H4 (cell line): ENCODE data around the gene NFKB1. TPM values are rescaled to one million over a fixed set of nuclear protein-coding genes. Genes with fewer than 3 reads are reported as not detected.
A peak's percentile ranks its signal among the peaks of the same experiment; 100 is the strongest.
"Not testable (repeated sequence)": the region's sequence is repeated elsewhere in the genome, so short reads cannot be mapped to it uniquely, and the experiment has no call there.

Experiments used
- DNase-seq: peaks from one replicate; pipeline ENCODE4 v3.0.0-alpha.2; 2015; ENCODE audit warnings: low spot score
- total RNA-seq: library from RNA; depleted of rRNA; stranded (reverse); fragments of >200 nt; shearing (Covaris generic); gene quantifications from 2 replicates; pipeline ENCODE4 v1.2.3, GENCODE V29; 2014; rRNA removed

NFKB1 gene, protein sequence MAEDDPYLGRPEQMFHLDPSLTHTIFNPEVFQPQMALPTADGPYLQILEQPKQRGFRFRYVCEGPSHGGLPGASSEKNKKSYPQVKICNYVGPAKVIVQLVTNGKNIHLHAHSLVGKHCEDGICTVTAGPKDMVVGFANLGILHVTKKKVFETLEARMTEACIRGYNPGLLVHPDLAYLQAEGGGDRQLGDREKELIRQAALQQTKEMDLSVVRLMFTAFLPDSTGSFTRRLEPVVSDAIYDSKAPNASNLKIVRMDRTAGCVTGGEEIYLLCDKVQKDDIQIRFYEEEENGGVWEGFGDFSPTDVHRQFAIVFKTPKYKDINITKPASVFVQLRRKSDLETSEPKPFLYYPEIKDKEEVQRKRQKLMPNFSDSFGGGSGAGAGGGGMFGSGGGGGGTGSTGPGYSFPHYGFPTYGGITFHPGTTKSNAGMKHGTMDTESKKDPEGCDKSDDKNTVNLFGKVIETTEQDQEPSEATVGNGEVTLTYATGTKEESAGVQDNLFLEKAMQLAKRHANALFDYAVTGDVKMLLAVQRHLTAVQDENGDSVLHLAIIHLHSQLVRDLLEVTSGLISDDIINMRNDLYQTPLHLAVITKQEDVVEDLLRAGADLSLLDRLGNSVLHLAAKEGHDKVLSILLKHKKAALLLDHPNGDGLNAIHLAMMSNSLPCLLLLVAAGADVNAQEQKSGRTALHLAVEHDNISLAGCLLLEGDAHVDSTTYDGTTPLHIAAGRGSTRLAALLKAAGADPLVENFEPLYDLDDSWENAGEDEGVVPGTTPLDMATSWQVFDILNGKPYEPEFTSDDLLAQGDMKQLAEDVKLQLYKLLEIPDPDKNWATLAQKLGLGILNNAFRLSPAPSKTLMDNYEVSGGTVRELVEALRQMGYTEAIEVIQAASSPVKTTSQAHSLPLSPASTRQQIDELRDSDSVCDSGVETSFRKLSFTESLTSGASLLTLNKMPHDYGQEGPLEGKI
- total RNA-seq = 14.5 and 16.4 TPM in 2 replicates

- DNase-seq = peak; percentile 57
Observed at GRCh38 chr4:102500696-102501446, at the start of gene NFKB1. TSS of gene NFKB1 (plus strand) at chr4:102501359. CDS start at chr4:102525519, 24,160 bp downstream.

GRCh38 chr4:102452854-102453253 lies 48.3 kb upstream of the NFKB1 start:
- DNase-seq = no peak

DNA sequence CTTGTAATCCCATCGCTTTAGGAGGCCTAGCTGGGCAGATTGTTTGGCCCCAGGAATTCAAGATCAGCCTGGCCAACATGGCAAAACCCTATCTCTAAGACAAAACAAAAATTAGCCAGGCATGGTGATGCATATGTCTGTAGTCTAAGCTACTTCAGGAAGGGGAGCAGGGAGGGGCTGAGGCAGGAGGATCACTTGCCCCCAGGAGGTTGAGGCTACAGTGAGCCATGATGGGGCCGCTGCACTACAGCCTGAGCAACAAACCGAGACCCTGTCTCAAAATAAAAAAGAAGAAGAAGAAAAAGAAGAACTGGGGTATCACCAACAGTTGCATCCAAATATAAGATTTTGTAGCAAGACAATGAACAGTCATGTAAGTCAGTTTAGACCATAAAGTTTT lies 47.3 kb upstream of the NFKB1 start:
- DNase-seq = no peak

- no peak for DNase-seq
Observed at GRCh38 chr4:102454268-102454667, 46.9 kb upstream of the NFKB1 start.

GRCh38 chr4:102454981-102455685 lies 46.0 kb upstream of the NFKB1 start:
- DNase-seq = no peak

- no peak for DNase-seq
Observed at GRCh38 chr4:102455750-102456149, 45.4 kb upstream of the NFKB1 start.

- no peak for DNase-seq
Observed at GRCh38 chr4:102466298-102466697, 34.9 kb upstream of the NFKB1 start.

GRCh38 chr4:102469806-102470205 lies 31.4 kb upstream of the NFKB1 start:
- DNase-seq = no peak

DNA sequence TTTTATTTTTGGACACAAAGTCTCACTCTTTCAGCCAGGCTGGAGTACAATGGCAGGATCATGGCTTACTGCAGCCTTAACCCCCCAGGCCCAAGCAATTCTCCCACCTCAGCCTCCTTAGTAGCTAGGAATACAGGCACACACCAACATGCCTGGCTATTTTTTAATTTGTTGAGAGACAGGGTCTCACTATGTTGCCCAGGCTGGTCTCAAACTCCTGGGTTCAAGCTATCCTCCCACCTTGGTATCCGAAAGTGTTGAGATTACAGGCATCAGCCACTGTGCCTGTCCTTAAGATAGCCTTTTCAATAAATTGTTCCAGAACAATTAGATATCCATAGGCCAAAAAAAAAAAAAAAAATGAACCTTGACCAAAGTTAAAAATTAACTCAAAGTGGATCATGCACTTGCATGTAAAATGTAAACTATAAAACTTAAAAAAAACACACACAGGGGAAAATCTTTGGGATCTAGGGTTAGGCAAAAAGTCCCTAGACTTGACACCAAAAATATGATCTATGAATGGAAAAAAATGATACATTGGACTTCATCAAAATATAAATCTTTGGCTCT lies 28.6 kb upstream of the NFKB1 start:
- no peak for DNase-seq

- no peak for DNase-seq
Observed at GRCh38 chr4:102473476-102473875, 27.7 kb upstream of the NFKB1 start.

DNA sequence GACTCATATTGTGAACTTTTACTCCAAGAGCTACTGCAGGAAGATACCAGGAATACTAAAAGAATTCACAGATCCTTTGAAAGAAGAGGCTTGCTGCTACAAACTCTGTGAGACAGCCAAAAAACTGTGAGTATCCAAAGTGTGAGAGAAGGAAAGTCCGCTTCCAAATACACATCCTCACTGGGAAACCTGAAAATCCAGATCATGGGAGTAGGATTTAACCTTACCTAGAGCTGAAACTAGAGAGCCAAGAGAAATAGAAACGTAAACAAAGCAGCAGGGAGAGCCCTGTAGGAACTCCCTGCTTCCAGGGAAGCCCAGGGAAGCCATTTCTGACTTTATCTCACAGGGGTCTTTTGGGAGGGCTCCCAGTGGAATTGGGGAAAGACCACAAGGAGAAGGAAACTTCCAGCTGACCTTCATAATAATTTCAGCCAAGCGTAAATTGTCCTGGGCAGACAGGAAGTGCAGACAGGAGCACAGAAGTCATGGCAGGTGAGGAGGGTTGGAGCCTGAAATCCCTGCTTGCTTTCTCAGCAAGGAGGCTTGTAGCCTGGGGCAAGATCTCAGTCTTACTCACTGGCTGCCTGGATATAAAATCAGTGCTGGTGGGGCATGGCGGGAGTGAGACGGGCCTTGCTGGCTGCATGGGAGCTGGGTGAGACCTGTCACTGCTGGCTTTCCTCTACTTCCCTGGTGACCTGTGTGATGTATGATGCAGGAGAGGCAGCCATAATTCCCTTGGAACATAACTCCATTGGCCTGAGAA lies 26.2 kb upstream of the NFKB1 start:
- no peak for DNase-seq

DNA sequence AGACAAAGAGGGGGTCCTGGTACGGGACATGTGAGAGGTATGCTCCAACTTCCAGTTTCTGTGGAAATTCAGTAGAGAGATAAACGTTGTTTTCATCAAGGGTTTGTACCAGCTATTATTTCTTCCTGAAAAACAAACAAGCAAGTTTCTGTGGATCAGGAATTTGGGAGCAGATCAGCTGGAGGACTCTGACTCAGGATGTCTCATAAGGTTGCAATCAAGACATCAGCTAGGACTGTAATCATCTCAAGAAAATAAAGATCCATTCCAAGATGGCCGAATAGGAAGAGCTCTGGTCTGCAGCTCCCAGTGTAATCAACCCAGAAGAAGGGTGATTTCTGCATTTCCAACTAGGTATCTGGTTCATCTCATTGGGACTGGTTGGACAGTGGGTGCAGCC lies 23.5 kb upstream of the NFKB1 start:
- DNase-seq = no peak

- no peak for DNase-seq
Observed at GRCh38 chr4:102478186-102478585, 23.0 kb upstream of the NFKB1 start.

- not testable (repeated sequence) for DNase-seq
Observed at GRCh38 chr4:102479832-102480231, 21.3 kb upstream of the NFKB1 start.

DNA sequence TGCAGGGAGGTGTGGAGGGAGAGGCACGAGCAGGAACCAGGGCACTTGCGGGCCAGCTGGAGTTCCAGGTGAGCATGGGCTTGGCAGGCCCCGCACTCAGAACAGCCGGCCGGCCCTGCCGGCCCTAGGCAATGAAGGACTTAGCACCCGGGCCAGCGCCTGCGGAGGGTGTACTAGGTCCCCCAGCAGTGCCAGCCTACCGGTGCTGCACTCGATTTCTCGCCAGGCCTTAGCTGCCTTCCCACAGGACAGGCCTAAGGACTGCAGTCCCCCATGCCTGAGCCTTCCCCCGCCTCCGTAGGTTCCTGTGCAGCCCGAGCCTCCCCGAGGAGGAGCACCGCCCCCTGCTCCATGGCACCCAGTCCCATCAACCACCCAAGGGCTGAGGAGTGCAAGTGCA lies 18.0 kb upstream of the NFKB1 start:
- no peak for DNase-seq

DNA sequence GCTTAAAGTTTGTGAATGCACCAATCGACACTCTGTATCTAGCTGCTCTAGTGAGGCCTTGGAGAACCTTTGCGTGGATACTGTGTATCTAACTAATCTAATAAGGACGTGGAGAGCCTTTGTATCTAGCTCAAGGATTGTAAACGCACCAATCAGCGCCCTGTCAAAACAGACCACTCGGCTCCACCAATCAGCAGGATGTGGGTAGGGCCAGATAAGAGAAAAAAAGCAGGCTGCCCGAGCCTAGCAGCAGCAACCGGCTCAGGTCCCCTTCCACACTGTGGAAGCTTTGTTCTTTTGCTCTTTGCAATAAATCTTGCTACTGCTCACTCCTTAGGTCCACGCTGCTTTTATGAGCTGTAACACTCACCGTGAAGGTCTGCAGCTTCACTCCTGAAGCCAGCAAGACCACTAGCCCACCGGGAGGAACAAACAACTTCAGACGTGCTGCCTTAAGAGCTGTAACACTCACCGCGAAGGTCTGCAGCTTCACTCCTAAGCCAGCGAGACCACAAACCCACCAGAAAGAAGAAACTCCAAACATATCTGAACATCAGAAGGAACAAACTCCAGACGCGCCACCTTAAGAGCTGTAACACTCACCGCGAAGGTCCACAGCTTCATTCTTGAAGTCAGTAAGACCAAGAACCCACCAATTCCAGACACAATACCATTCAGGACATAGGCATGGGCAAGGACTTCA lies 17.0 kb upstream of the NFKB1 start:
- DNase-seq = not testable (repeated sequence)

DNA sequence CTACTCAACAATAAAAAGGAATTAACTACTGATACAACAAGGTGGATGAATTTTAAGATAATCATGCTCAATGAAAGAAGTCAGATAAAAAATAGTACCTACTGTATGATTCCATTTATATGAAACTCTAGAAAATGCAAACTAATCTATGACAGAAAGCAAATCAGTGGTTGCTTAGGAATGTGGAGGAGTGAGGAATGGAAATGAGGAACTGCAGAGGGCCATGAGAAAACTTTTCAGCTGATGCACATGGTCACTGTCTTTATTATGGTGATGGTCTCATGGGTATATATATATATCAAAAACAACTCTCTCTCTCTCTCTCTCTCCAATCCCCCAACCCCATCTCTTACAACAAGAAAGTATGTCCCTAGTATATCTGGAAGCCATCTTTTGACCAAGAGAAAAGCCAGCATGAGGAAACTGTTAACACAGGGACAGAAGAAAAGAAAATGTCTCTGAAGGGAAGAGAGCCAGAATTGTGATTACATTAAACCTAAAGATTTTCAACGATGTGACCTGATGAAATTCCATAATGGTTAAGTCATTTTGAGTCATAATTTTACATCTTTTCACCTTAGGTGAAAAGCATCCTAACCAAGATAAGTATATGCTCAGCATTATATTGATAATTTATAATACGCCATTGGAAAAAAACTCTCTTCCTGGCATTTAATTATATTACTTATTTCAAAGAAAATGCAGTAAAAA lies 8.5 kb upstream of the NFKB1 start:
- DNase-seq = no peak

- DNase-seq = no peak
Observed at GRCh38 chr4:102493257-102493656, 7.9 kb upstream of the NFKB1 start.

DNA sequence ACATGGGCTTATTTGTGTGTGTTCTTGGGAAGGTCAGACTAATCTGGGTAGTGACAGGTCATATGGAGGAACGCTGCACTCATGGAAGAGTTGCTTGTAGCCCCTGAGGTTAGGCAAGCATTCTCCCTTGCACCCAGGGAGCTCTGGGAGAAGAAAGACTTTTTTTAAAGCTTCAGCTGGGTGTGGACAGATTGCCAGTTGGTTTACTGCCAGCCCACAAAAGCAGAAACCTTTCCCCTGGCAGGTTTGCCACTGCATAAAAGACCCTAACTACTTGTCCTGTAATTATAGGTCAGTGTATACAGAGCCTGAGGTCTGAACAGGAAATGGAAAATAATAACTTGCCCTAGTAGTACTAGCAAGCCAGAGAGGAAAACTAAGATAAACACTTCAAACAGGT lies 7.4 kb upstream of the NFKB1 start:
- DNase-seq = peak; percentile 9
